ENCODE measurements around the gene ATP8A2. TPM values are rescaled to one million over a fixed set of nuclear protein-coding genes. Genes with fewer than 3 reads are reported as not detected.

Gene ATP8A2
- polyA plus RNA-seq, 3 donors = 4.8 to 6.4 (median 5.8) TPM

DNA sequence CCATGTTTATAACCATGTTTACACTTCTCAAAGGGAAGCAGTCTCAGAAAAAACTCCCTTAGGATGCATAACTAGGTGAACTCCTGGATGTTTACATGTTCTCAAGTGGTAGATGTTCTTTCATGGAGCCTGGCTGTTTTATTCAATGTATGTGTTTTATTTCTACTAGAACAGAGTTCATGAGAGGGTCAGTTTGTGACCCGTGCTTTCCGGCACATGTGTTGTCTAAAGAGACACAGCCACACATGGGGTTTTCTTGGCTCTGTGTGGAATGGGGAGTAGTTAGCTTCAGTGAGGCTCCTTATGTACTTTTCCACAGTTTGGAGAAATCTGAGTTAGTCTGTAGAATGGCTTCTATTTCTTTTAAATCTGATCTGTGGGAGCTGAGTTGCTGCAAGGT, 60.9 kb downstream of the ATP8A2 start:
- DNase-seq (ENCODE audit: extremely low read depth in 1 of 11, low read depth in 9 of 11, low spot score in 4 of 11) = peak in 10 of 11 donors; percentile 27 to 68 (median 48)

DNA sequence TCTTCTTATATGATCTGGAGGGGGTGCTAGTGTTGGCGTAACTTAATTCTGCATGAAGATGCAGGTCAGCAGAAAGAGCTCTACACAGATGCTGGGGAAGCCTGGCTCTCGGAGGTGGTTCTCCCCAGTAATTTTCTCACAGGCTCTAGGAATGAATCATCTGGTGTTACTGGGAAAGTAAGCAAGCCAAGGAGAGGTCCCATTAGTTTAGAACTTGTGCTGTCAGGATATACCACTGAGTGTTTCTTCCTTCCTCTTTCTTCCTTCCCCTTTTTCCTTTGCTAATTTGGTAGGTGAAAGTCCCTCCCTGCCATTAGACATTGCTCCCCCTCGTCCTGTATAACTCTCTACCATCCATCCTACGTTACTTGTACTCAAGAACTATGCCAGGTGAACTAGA, 68.3 kb downstream of the ATP8A2 start:
- no peak for DNase-seq (ENCODE audit: extremely low read depth in 1 of 11, low read depth in 9 of 11, low spot score in 4 of 11)

DNA sequence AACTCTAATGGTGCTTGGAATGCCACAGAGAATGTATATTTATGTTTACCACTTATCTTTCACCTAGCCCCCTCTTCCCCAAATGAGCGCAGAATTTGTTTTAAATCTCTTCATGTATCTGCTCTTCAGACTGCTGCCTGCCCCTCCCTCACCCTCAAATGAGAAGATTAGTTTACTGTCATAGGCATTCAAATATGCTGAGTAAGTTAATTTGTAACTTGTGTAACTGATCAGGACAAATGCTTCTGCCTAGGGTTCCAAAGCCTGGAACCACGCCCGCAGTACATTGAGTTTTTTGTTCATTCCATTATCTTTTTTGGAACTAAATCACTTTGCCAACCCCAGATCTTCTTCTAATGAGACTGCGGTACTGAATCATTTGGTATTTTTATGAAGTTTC, 74.5 kb downstream of the ATP8A2 start:
- DNase-seq (ENCODE audit: extremely low read depth in 1 of 11, low read depth in 9 of 11, low spot score in 4 of 11) = no peak

DNA sequence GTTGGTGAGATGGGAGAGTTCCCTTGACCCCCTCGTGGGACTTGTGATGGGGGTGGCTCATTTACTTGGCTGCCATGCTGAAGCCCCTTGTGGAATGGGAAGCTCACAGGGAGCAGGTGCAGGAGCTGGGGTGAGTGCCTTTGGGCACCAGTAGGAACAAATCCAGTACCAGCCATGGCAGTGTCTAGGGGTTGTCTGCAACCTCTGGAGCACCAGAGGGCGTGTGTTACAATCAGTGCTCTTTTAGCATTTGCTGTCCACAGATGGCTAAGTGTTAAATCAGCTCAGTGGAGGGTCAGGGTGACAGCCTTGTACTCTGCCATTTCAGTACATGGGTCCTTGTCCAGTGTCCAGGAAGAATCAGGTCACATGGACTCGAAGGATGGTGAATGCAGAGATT, 75.6 kb downstream of the ATP8A2 start:
- DNase-seq (ENCODE audit: extremely low read depth in 1 of 11, low read depth in 9 of 11, low spot score in 4 of 11) = no peak

DNA sequence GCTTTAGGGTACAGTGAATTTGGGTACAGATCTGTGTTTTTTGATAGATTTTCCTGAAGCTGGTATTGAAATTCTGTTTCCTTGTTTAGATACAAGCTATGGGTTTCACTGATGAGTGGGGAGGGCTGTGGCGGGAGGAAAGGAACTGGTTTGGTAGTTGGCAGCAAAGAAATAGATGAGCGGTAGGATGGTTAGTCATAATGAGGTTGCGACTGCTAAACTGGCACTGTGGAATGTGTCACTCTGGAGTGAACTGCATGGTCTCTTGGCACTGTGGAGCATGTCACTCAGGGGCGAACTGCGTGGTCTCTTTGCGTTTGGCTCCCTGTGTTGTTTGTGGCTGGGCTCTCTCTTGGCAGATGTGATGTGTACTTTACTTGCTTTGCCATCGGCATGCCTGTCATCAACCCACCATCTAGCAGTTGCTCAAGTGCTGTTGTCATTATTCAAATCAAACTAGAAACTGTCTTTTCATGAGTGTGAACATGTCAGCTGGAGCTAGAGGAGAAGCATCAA, 82.1 kb downstream of the ATP8A2 start:
- DNase-seq (ENCODE audit: extremely low read depth in 1 of 11, low read depth in 9 of 11, low spot score in 4 of 11) = no peak

DNA sequence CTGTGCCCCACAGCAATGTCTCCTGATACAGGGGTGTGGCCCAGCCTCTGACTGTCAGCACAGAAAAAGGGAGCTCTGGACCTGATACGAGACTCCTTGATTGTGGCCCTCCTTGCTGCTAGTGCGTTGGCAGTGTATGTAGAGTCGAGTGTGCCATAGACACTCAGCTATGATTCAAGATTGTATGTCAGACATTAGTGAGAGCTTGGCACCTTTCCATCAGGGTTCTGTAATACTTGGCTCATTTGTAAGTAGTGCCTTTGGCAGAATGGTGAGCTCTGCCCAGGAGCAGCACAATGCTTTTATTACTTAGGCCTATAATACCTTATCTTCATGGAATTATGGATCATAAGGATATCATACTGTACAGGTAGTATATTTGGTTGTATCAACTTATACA, 83.4 kb downstream of the ATP8A2 start:
- no peak for DNase-seq (ENCODE audit: extremely low read depth in 1 of 11, low read depth in 9 of 11, low spot score in 4 of 11)

DNA sequence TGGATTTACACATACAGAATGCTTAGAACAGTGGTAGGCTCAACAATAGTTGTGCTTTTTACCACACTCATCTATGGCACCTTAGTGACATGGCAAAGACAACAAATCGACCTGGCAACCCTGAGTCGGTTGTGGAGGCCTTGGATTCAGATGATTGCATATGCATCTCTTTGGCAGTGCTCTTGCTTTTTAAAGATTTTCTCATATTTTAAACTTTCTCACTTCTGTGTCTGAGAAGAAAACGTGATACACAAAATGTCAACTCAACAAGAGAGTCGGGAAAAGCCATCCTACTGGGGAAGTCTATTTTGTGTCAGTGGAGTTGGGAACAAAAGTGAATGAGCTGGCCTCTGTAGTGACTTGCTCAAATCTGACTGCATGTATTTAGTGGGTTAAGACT, 85.8 kb downstream of the ATP8A2 start:
- DNase-seq (ENCODE audit: extremely low read depth in 1 of 11, low read depth in 9 of 11, low spot score in 4 of 11) = no peak

DNA sequence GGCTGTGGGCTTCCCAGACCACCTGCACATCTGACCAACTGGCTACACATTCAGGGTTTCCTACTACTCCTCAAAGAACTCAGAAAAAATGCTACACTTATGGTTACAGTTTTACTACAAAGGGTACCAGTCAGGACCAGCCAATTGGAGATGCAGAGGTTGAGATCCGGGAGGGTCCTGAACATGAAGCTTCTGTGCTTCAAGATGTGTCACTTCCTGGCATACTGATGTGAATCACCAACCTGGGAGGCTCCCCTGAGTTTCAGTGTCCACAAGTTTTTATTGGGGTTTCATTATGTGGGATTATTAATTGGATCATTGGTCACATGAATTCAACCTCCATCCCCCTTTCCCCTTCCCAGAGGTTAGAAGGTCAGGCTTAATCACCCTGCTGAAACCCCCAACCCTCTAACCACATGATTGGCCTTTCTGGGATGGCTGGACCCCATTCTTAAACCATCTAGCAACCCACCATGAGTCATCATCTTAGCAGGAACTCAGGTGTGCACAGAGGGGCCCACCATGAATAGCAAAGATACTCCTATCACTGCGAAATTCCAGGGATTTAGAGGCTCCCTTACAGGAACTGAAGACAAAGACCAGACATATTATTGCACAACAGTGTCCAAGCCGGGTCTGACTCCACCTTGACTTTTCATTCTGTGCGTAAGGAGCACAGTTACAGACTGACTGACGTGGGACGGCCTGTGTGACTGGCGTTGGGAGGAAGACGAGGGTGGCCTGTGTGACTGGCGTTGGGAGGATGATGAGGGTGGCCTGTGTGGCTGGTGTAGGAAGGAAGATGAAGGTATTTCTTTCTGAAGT, 90.7 kb downstream of the ATP8A2 start:
- DNase-seq (ENCODE audit: extremely low read depth in 1 of 11, low read depth in 9 of 11, low spot score in 4 of 11) = no peak

DNA sequence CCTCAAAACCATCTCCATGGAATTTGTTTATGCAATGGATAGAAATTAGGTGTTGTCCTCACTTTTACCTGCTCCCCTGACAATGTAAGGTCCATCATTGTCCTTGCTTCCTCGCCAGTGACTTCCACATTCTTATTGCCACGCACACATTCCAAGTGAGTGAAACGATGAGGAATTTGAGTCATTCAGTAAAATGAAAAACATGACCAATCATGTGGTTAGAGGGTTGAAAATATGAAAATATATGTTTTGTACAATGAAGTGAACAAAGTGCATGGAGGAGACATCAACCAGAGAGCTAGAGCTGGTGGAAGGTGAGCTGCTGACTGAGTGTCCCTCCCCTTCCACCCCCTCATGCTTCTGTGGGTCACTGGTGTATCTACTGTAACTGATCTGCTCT, 91.7 kb downstream of the ATP8A2 start:
- no peak for DNase-seq (ENCODE audit: extremely low read depth in 1 of 11, low read depth in 9 of 11, low spot score in 4 of 11)

DNA sequence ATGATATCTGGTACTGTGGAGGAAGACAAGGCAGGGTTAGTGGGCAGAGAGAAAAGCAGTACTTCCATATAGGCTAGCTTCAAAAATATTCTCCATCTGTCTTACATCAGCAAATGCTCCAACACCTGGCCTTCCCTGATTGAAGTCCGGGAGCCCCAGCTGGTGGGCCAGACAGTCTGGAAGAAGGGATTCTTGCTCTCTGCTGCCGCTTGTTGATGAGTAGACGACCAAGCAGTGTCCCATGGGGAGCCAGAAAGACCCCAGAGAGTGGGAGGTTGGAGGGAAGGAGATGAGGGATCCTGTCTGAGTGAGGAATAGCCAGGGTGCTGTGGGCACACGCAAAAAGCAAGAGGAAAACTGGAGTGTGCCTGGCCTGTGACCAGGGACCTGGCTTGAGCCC, 95.1 kb downstream of the ATP8A2 start:
- DNase-seq (ENCODE audit: extremely low read depth in 1 of 11, low read depth in 9 of 11, low spot score in 4 of 11) = no peak

DNA sequence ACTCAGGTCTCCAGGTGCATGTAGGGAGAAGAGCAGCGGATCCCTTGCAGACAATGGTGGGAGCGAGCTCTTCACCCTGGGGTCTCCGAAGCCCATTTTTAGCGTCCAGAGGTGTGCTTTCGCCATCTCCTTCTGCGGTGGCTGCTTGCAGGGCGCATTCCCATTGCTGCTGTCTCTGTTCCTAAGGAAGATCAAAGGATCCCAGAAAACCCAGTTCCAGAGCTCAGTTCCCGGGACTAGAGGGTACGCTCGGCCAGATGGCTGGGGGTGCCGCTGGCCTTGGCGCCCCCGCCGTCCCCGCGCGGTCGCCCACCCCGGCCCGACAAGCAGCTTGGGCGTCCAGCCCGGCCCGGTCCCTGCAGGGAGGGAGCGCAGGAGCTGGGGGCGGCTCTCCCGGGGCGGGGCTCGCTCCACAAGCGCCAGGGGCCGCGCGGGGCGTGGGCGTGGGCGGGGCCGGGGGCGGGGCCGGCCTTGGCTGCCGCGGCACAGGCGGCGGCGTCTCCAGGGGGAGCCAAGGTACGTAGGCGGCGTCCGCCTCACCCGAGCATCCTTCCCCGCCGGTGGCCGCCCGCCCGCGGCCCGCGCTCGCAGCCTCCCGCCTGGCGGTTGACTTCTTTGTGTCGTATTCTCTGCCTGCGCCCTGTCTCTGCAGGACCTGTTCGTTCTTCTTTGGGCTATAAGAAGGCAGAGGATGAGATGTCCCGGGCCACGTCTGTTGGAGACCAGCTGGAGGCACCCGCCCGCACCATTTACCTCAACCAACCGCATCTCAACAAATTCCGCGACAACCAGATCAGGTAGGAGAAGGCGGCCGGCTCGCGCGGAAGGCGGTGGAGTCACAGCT, 96.8 kb downstream of the ATP8A2 start:
- peak in 7 of 11 donors; percentile 14 to 51 (median 30) for DNase-seq (ENCODE audit: extremely low read depth in 1 of 11, low read depth in 9 of 11, low spot score in 4 of 11)

DNA sequence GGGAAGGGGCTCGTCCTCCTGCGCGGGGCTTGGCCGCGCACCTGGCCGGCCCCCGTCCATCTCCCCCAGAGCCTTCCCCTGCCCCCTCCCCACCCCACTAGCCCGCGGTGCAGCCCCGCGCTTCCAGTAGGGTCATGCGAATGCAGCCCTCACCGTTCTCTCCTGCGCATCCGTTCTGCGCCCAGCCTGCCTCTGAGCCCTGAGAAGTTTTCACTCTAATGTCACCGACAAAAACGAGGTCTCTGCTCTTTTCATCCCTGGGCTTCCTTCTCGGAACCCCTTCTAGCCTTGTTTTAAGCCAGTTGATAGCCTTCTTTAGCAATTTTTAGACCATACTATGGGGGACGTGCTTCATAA, 97.4 kb downstream of the ATP8A2 start:
- DNase-seq (ENCODE audit: extremely low read depth in 1 of 11, low read depth in 9 of 11, low spot score in 4 of 11) = no peak

DNA sequence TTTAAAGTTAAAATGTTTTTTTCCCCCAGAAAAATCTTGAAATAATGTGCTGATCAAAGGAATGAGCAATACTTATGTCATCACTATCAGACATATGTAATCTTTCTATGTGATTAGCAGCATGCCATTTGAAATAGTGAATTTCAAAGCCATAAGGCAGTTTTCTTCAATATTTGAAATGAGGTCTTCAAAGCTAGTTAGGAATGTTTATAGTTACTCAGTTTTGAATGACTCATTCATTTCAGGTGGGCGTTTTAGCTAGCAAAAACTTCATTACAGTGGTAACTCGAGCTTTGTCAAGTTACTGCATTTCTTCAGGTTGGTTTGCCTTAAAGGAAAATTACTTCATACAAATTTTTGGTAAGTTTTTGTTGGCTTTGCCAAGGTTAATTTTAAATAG, 102.1 kb downstream of the ATP8A2 start:
- DNase-seq (ENCODE audit: extremely low read depth in 1 of 11, low read depth in 9 of 11, low spot score in 4 of 11) = no peak

DNA sequence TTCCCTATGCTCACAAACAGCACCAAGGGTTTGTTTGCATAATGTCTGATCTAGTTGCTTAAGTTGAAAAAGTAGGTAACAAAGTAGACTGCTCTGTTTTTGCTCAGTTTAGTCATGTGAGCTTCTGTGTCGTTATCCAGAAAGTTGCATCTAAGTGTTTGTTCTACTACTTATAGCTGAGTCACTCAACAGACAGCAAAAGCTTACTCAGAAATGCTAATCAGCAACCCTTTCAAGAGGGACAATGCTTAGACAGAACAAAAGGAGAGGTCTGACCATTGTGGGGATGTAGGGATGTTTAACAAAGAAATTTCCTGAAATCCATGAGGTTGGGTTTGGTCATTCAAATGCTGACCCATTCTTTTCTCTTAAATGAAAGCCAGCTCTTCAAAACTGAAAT, 106.4 kb downstream of the ATP8A2 start:
- no peak for DNase-seq (ENCODE audit: extremely low read depth in 1 of 11, low read depth in 9 of 11, low spot score in 4 of 11)

DNA sequence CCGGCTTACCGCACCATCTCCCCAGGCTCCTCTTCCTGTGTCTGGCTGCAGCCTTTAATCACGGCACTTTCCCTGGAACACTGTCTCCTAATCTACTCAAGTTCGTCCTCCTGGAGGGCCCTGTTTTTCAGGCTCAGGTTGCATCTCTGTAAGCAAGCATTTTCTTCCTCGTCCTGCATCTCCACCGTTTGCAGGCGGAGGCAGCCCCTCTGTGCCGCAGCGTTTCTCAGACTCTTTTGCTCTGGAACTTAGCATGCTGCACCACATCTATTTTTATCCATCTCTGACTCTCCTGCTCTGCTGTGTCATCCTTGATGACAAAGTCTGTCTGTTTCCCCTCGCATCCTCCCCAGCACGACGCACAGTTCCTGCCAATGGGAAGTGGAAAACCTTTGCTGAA, 117.5 kb downstream of the ATP8A2 start:
- peak in 1 of 11 donors; percentile 14 for DNase-seq (ENCODE audit: extremely low read depth in 1 of 11, low read depth in 9 of 11, low spot score in 4 of 11)

DNA sequence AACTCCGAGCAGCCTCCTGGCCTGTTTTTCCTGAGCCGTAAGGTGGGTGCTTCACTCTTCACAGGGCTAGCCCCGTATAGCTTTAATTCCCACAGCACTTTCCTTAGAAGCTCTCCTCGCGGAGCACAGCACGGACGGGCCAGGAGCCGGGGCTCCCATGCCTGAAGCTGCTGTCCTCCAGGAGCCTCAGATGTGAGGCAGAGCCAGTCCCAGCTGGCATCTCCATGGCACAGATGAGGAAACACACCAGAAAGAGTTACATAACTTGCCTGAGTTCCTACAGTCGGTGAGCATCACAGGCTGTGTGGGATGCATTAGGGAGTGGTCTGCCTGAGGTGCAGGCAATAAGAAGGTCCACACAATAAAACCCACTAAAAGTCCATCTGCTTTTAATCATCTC, 118.5 kb downstream of the ATP8A2 start:
- DNase-seq (ENCODE audit: extremely low read depth in 1 of 11, low read depth in 9 of 11, low spot score in 4 of 11) = no peak

DNA sequence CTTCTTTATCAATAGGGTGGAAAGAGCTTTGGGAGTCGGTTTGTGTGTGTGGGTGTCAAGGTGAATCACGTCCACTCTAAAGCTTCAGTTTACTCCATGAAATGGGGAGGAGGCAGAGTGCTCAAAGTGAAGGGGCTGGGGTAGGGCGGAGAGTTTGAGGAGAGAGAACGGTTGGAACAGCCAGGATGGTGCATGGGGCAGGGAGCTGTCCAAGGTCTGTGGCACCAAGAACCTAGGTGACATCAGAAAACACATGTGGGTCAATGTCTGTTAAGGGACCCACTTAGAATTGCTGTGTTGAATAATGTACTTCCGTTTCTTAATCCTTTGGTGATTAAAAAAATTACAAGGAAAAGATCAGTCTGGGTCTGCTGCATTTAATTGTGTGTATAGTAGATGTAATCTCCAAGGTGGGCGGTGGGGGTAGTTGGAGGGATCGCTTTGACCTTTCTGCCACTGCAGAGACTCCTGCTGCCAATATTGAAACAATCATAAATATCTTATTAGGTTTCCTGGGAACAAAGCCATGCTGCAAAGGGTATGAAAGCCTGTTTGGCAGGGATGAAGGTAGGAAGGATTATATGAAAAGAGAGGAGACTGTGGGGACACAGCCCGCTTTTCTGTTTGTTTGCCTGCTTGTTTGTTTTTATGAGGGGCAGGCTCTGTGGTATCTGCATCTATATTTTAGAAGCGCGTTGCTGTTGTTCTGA, 122.3 kb downstream of the ATP8A2 start:
- DNase-seq (ENCODE audit: extremely low read depth in 1 of 11, low read depth in 9 of 11, low spot score in 4 of 11) = peak in 1 of 11 donors; percentile 18

DNA sequence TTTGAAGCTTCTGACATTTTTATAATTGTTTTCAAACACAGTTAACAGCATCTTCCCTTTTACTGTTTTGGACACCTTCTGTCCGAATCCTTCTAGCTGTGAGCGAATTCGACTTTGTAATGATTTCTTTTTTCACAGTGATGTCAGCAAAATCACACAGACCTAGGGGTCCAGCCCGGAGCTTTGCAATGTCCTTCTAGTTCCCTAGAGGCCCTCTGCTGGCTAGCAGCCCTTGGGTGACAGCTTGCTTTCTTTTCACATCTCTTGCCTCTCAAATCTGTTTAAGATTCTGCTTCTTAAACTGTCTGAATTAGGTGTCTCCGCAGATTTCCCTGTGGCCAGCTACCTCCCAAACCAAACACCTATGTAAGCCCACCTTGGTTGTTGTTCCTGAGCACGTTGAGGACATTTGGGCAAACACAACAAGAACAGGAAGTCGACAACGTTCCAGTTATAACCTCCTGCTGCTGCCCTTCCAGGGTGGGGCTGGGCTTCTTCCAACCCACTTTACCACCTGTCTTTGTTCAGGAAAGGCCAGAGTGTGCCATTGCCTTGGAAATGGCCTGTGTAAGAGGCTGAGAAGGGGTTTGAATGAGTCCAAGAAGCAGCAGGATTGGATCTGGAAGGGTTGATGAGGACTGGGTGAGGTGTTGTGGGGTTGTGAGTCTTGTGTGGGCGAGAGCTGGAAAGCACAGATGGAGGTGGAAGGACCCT, 123.1 kb downstream of the ATP8A2 start:
- DNase-seq (ENCODE audit: extremely low read depth in 1 of 11, low read depth in 9 of 11, low spot score in 4 of 11) = no peak

DNA sequence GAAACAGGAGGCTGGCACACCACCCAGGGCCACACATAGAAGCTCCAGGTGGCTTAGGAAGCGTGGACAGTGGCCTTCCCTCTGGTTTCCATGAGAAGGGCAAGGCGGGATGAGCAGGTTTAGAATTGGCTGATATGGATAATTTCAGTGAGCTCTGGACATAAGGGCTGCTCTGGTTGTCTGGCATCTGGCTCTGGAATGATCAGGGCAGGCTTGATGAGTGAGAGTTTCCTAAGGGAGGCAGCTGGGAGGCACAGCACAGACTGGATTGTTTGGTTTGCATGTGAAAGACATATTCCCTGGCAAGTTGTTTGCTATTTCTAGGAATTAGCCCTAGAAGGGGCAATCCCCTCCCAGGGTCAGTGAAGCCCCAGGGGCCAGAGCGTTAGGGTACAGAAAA, 129.5 kb downstream of the ATP8A2 start:
- no peak for DNase-seq (ENCODE audit: extremely low read depth in 1 of 11, low read depth in 9 of 11, low spot score in 4 of 11)

Measured in renal cortex interstitium (tissue), 11 donors.